Measurements from ENCODE around the gene BRD3OS.

DNA sequence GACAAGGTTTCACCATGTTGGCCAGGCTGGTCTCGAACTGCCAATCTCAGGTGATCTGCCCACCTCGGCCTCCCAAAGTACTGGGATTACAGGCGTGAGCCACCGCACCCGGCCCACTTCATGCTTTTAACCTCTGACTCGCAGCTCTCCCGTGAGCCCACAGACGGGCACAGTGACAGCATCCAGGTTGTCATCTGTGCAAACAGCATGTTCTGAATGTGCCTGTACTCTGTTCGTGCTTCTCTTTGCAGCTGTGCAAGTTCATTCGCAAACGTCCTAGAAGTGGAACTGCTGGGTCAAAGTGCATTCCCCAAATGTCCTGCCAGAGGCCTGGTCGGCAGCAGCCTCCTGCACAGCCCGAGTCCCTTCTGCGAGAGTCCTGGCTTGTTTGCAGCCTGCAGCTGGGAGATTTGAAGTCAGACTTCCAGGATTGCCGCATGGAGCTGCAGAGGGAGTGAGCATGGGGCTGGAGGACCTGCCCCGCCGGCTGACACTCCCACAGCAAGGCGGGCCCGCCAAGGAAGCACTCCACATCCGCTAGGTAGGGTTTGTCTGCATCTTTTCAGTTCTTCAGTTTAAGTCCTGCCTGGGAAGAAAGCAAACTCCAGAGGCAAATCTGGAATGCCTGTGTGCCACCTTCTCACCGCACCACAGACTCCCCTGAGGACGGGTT is 3.4 kb downstream of the BRD3OS start:
- TF ChIP-seq CTCF (IDR thresholded peaks at IDR 0.05) (no peak), POLR2A (IDR thresholded peaks at IDR 0.05) (no peak), POLR2AphosphoS5 (IDR thresholded peaks at IDR 0.05) (no peak)

Measured in breast epithelium (tissue), 3 donors.